Endometrial microvascular endothelial cells (primary cell): ENCODE results near the gene MRPL9. TPM values are rescaled to one million over a fixed set of nuclear protein-coding genes. Genes with fewer than 3 reads are reported as not detected.

Experiments used
- in situ Hi-C: cut with HindIII; loops from 2 replicates; pipeline ENCODE4 v1.10.0; 2017; ENCODE audit warnings: low sequenced_read_pairs, low pct_unique_long_range_greater_than_20kb; ENCODE audit errors: inconsistent ontology term
- total RNA-seq: library from RNA; depleted of rRNA; stranded (reverse); fragments of >200 nt; gene quantifications from one replicate; pipeline ENCODE4 v1.2.3, GENCODE V29; 2015; ENCODE audit errors: inconsistent ontology term

MRPL9 gene
- total RNA-seq = 121 TPM

GRCh38 chr1:151762941-151763921 is at the start of gene MRPL9:
TSS of gene MRPL9 (minus strand) at chr1:151763496. CDS start at chr1:151763479, 17 bp downstream.
- in situ Hi-C loops = no loop called here

GRCh38 chr1:151811181-151811580 is 47.9 kb upstream of the MRPL9 start:
- in situ Hi-C loops = no loop called here

- in situ Hi-C loops = no loop called here
Observed at GRCh38 chr1:151809985-151810556, 46.8 kb upstream of the MRPL9 start.

- in situ Hi-C loops = no loop called here
Observed at GRCh38 chr1:151809290-151809984, 46.1 kb upstream of the MRPL9 start.

- in situ Hi-C loops = no loop called here
Observed at GRCh38 chr1:151807766-151808165, 44.5 kb upstream of the MRPL9 start.

- in situ Hi-C loops = no loop called here
Observed at GRCh38 chr1:151807131-151807530, 43.8 kb upstream of the MRPL9 start.

GRCh38 chr1:151806170-151806569 is 42.9 kb upstream of the MRPL9 start:
- in situ Hi-C loops = no loop called here

- in situ Hi-C loops = no loop called here
Observed at GRCh38 chr1:151805066-151805820, 41.9 kb upstream of the MRPL9 start, which contains the start of gene LINGO4. TSS of gene LINGO4 (minus strand) at chr1:151805419. CDS start at chr1:151802704, 2,715 bp downstream.

- in situ Hi-C loops = no loop called here
Observed at GRCh38 chr1:151803915-151804314, 40.6 kb upstream of the MRPL9 start.

- in situ Hi-C loops = no loop called here
Observed at GRCh38 chr1:151803164-151803563, 39.9 kb upstream of the MRPL9 start.

- in situ Hi-C loops = no loop called here
Observed at GRCh38 chr1:151802372-151802771, 39.1 kb upstream of the MRPL9 start.

- in situ Hi-C loops = no loop called here
Observed at GRCh38 chr1:151801846-151802245, 38.5 kb upstream of the MRPL9 start.

GRCh38 chr1:151801310-151801820 is 38.1 kb upstream of the MRPL9 start:
- in situ Hi-C loops = no loop called here

GRCh38 chr1:151800830-151801229 is 37.5 kb upstream of the MRPL9 start:
- in situ Hi-C loops = no loop called here

- in situ Hi-C loops = no loop called here
Observed at GRCh38 chr1:151799179-151800022, 36.1 kb upstream of the MRPL9 start.

GRCh38 chr1:151798571-151798970 is 35.3 kb upstream of the MRPL9 start:
- in situ Hi-C loops = no loop called here

GRCh38 chr1:151790940-151791651 is 27.8 kb upstream of the MRPL9 start:
- in situ Hi-C loops = no loop called here
